Neural cell (in vitro differentiated cells): ENCODE data around the gene PRH2.

Experiments used
- CTCF ChIP-seq: fragments of 450-650 bp; IDR thresholded peaks from 2 replicates; pipeline ENCODE4 v1.5.1; 2014; ENCODE audit warnings: antibody characterized with exemption, mild to moderate bottlenecking, moderate library complexity; ENCODE audit not compliant: poor library complexity, severe bottlenecking
- EP300 ChIP-seq: fragments of 450-650 bp; conservative IDR thresholded peaks from 2 replicates; pipeline ENCODE4 v1.6.1; 2014; ENCODE audit warnings: antibody characterized with exemption, mild to moderate bottlenecking, moderate library complexity; ENCODE audit not compliant: poor library complexity, severe bottlenecking
- MXI1 ChIP-seq: fragments of 450-650 bp; conservative IDR thresholded peaks from 2 replicates; pipeline ENCODE4 v1.6.1; 2014; ENCODE audit warnings: antibody characterized with exemption, mild to moderate bottlenecking; ENCODE audit not compliant: poor library complexity, severe bottlenecking
- POLR2AphosphoS5 ChIP-seq: IDR thresholded peaks from 2 replicates; pipeline ENCODE4 v1.6.1; 2012
- SMC3 ChIP-seq: fragments of 450-650 bp; conservative IDR thresholded peaks from 2 replicates; pipeline ENCODE4 v1.6.1; 2014; ENCODE audit warnings: antibody characterized with exemption, mild to moderate bottlenecking, moderate library complexity; ENCODE audit not compliant: poor library complexity
- TAF1 ChIP-seq: IDR thresholded peaks from 2 replicates; pipeline ENCODE4 v1.6.1; 2012; ENCODE audit warnings: low read depth

- TF ChIP-seq SMC3 (no peak), CTCF (no peak), POLR2AphosphoS5 (no peak), EP300 (no peak), TAF1 (no peak), MXI1 (no peak)
These were observed 45.9 kb downstream of the PRH2 start for GRCh38 chr12:10974965-10975364.
